H1 (cell line): ENCODE measurements around the gene GPR157. TPM values are rescaled to one million over a fixed set of nuclear protein-coding genes. Genes with fewer than 3 reads are reported as not detected.

ENCODE experiments used
- CTCF ChIA-PET: fragments of 300-600 bp; sonication (Branson Sonifier 250); formaldehyde crosslinking; loops from one replicate; lab custom pipeline; 2021; ENCODE audit not compliant: partially characterized antibody; lab: Charles Lee
- POLR2A ChIA-PET: fragments of 300-600 bp; sonication (Branson Sonifier 250); formaldehyde crosslinking; loops from one replicate; lab custom pipeline; 2021; ENCODE audit warnings: inconsistent platforms; ENCODE audit not compliant: partially characterized antibody; lab: Charles Lee
- DNase-seq, 2 experiments: peaks; one replicate each; pipeline versions ENCODE4 v3.0.0 to v3.0.0-alpha.2; 2010 to 2022; ENCODE audit warnings: low spot score in 2 of 2, low read depth in 1 of 2, mixed read lengths in 1 of 2
- FAIRE-seq: peaks from 2 replicates; lab custom pipeline; 2011; peaks lifted over from hg19 to GRCh38; lab: Jason Lieb, UNC
- H2AFZ ChIP-seq: 2 replicates; pipeline ENCODE4 v1.8.1; 2012; ENCODE audit warnings: low read length, inconsistent platforms
- H2AK5ac ChIP-seq: 2 replicates; pipeline ENCODE4 v1.6.1; 2013; ENCODE audit warnings: low read depth, low read length
- H2BK120ac ChIP-seq: replicated peaks from 2 replicates; pipeline ENCODE3; 2013; ENCODE audit warnings: low read depth, low read length, inconsistent platforms
- H2BK12ac ChIP-seq: 2 replicates; pipeline ENCODE4 v1.6.1; 2013; ENCODE audit warnings: low read depth, low read length
- H2BK15ac ChIP-seq: 2 replicates; pipeline ENCODE4 v1.6.1; 2013; ENCODE audit warnings: low read length
- H2BK20ac ChIP-seq: 2 replicates; pipeline ENCODE4 v1.6.1; 2013; ENCODE audit warnings: low read length
- H2BK5ac ChIP-seq: 2 replicates; pipeline ENCODE4 v1.6.1; 2013; ENCODE audit warnings: low read depth, low read length
- H3K14ac ChIP-seq: 2 replicates; pipeline ENCODE4 v1.6.1; 2013; ENCODE audit warnings: inconsistent platforms; ENCODE audit not compliant: insufficient read length
- H3K18ac ChIP-seq: 2 replicates; pipeline ENCODE4 v1.6.1; 2013; ENCODE audit warnings: low read length; ENCODE audit errors: extremely low read depth
- H3K23ac ChIP-seq: 2 replicates; pipeline ENCODE4 v1.6.1; 2013; ENCODE audit warnings: inconsistent platforms; ENCODE audit not compliant: insufficient read length
- H3K23me2 ChIP-seq: 2 replicates; pipeline ENCODE4 v1.6.1; 2013; ENCODE audit warnings: low read depth, low read length
- H3K27ac ChIP-seq: 2 replicates; pipeline ENCODE4 v1.6.1; 2011; ENCODE audit warnings: low read depth, low read length, inconsistent platforms
- H3K27me3 ChIP-seq, 4 experiments: replicated peaks in 1 of 4; 1 replicate in 1 of 4; 2 replicates in 3 of 4; pipeline versions ENCODE4 v1.6.1 to v1.8.1; 2011 to 2013; ENCODE audit warnings: low read length in 3 of 4, mild to moderate bottlenecking in 3 of 4, inconsistent platforms in 2 of 4, mixed read lengths in 2 of 4, moderate library complexity in 1 of 4; ENCODE audit not compliant: control insufficient read depth in 3 of 4, insufficient read depth in 3 of 4; ENCODE audit errors: extremely low read depth in 1 of 4
- H3K36me3 ChIP-seq, 4 experiments: 2 replicates each; pipeline versions ENCODE4 v1.6.1 to v1.8.1; 2011 to 2013; ENCODE audit warnings: mild to moderate bottlenecking in 4 of 4, low read length in 3 of 4, moderate library complexity in 2 of 4, control low read depth in 1 of 4, inconsistent platforms in 1 of 4; ENCODE audit not compliant: insufficient read depth in 4 of 4, control insufficient read depth in 2 of 4
- H3K4ac ChIP-seq: replicated peaks from 2 replicates; pipeline ENCODE3; 2013; ENCODE audit warnings: low read length, low read depth, mixed read lengths, inconsistent platforms; ENCODE audit not compliant: insufficient read length
- H3K4me1 ChIP-seq, 4 experiments: replicated peaks in 1 of 4; 1 replicate in 1 of 4; 2 replicates in 3 of 4; pipeline versions ENCODE4 v1.6.1 to v1.8.1; 2011 to 2013; ENCODE audit warnings: low read length in 3 of 4, inconsistent platforms in 2 of 4, mixed read lengths in 1 of 4; ENCODE audit not compliant: insufficient read depth in 4 of 4, control insufficient read depth in 3 of 4
- H3K4me2 ChIP-seq, 2 experiments: 2 replicates each; pipeline versions ENCODE4 v1.6.1 to v1.8.1; 2011 to 2013; ENCODE audit warnings: low read depth in 2 of 2, low read length in 2 of 2, control low read depth in 1 of 2, inconsistent platforms in 1 of 2, mild to moderate bottlenecking in 1 of 2; ENCODE audit not compliant: insufficient read depth in 1 of 2
- H3K4me3 ChIP-seq, 4 experiments: fragments of 200-600, 300-600 bp in 1 of 4; sonication (generic), shearing (Covaris generic), sonication (Bioruptor Twin) in 1 of 4; 2 replicates each; pipeline versions ENCODE4 v1.5.1 to v1.8.1; 2011 to 2016; ENCODE audit warnings: low read length in 4 of 4, low read depth in 3 of 4, control low read depth in 2 of 4, inconsistent platforms in 2 of 4, mild to moderate bottlenecking in 2 of 4, mixed read lengths in 1 of 4, moderate library complexity in 1 of 4; ENCODE audit not compliant: insufficient read depth in 2 of 4; ENCODE audit errors: extremely low read depth in 1 of 4
- H3K56ac ChIP-seq: replicated peaks from 2 replicates; pipeline ENCODE3; 2013; ENCODE audit warnings: low read depth, mild to moderate bottlenecking, mixed read lengths, low read length, inconsistent platforms; ENCODE audit not compliant: insufficient read length
- H3K79me1 ChIP-seq: 2 replicates; pipeline ENCODE4 v1.6.1; 2013; ENCODE audit warnings: low read depth, low read length, control low read depth
- H3K79me2 ChIP-seq, 2 experiments: 2 replicates each; pipeline versions ENCODE4 v1.6.1 to v1.8.1; 2012 to 2013; ENCODE audit warnings: low read length in 2 of 2, mild to moderate bottlenecking in 2 of 2, inconsistent platforms in 1 of 2; ENCODE audit not compliant: insufficient read depth in 2 of 2, control insufficient read depth in 1 of 2
- H3K9ac ChIP-seq, 4 experiments: replicated peaks in 1 of 4; 1 replicate in 1 of 4; 2 replicates in 3 of 4; pipeline versions ENCODE4 v1.6.1 to v1.8.1; 2011 to 2013; ENCODE audit warnings: low read depth in 3 of 4, low read length in 3 of 4, control low read depth in 2 of 4, mild to moderate bottlenecking in 2 of 4, moderate library complexity in 2 of 4, inconsistent platforms in 1 of 4; ENCODE audit errors: extremely low read depth in 1 of 4
- H3K9me3 ChIP-seq, 2 experiments: 2 replicates each; pipeline versions ENCODE4 v1.6.1 to v1.8.1; 2012 to 2013; ENCODE audit warnings: mild to moderate bottlenecking in 2 of 2, moderate library complexity in 2 of 2, control low read depth in 1 of 2, inconsistent platforms in 1 of 2, low read depth in 1 of 2, low read length in 1 of 2, mixed read lengths in 1 of 2; ENCODE audit not compliant: insufficient read depth in 2 of 2
- H4K20me1 ChIP-seq, 2 experiments: replicated peaks in 1 of 2; 2 replicates each; pipeline versions ENCODE3 to v1.8.1; 2011 to 2013; ENCODE audit warnings: inconsistent platforms in 2 of 2, low read length in 2 of 2, mild to moderate bottlenecking in 1 of 2; ENCODE audit not compliant: insufficient read depth in 2 of 2, control insufficient read depth in 1 of 2
- H4K5ac ChIP-seq: 2 replicates; pipeline ENCODE4 v1.6.1; 2013; ENCODE audit warnings: low read length, low read depth, mixed read lengths, inconsistent platforms; ENCODE audit not compliant: insufficient read length
- H4K8ac ChIP-seq: 2 replicates; pipeline ENCODE4 v1.8.0; 2013; ENCODE audit warnings: mild to moderate bottlenecking, moderate library complexity, low read length, inconsistent platforms; ENCODE audit not compliant: insufficient read depth; ENCODE audit errors: extremely low read depth
- H4K91ac ChIP-seq: replicated peaks from 2 replicates; pipeline ENCODE3; 2013; ENCODE audit warnings: low read length, mixed read lengths, inconsistent platforms; ENCODE audit not compliant: insufficient read length
- CBX8 ChIP-seq: fragments of 300-800, 300-1000 bp; sonication (generic); IDR thresholded peaks from 2 replicates; pipeline ENCODE4 v1.7.1; 2016; ENCODE audit warnings: low read depth, low read length, borderline replicate concordance
- CTBP2 ChIP-seq: IDR thresholded peaks from 2 replicates; pipeline ENCODE4 v1.7.0; 2011; ENCODE audit warnings: borderline replicate concordance, mild to moderate bottlenecking, moderate library complexity, mixed read lengths, low read length; ENCODE audit not compliant: insufficient read depth, insufficient read length
- RBBP5 ChIP-seq: IDR thresholded peaks from 2 replicates; pipeline ENCODE4 v1.7.1; 2012; ENCODE audit warnings: low read depth, mild to moderate bottlenecking, inconsistent platforms, low read length, moderate library complexity, borderline replicate concordance
- RXRA ChIP-seq: IDR thresholded peaks from 2 replicates; pipeline ENCODE4 v1.6.1; 2011; ENCODE audit warnings: low read depth, mild to moderate bottlenecking, low read length, moderate library complexity; ENCODE audit not compliant: insufficient read depth
- TCF12 ChIP-seq: IDR thresholded peaks from 2 replicates; pipeline ENCODE4 v1.6.1; 2011; ENCODE audit warnings: low read depth, mild to moderate bottlenecking, low read length
- ZNF274 ChIP-seq: IDR thresholded peaks from 2 replicates; pipeline ENCODE4 v1.7.0; 2012; ENCODE audit warnings: low read length, borderline replicate concordance; ENCODE audit errors: extremely low read depth
- whole genome bisulfite sequencing, 2 experiments: shearing (Covaris generic) in 1 of 2; methylation state at CpG; one replicate each; pipeline versions ENCODE4 v1.1.6 to v1.1.7; 2013 to 2015; ENCODE audit warnings: low lambda C conversion rate in 2 of 2, mixed read lengths in 2 of 2, inconsistent platforms in 1 of 2, low coverage in 1 of 2, missing lambda C conversion rate in 1 of 2; ENCODE audit not compliant: insufficient replicate concordance in 2 of 2, insufficient coverage in 1 of 2, insufficient read length in 1 of 2; ENCODE audit errors: extremely low coverage in 1 of 2, missing lambda C conversion rate in 1 of 2; 5-methylcytosine and 5-hydroxymethylcytosine counted together
- polyA plus RNA-seq, 7 experiments: library from polyadenylated mRNA; depleted of rRNA in 3 of 7; stranded (reverse) in 5 of 7; unstranded in 2 of 7; fragments of >200 nt in 5 of 7; fragments of 200-250 nt in 2 of 7; gene quantifications; 1 replicate in 5 of 7; 2 replicates in 1 of 7; 4 replicates in 1 of 7; pipeline versions ENCODE4 v1.2.1 to v1.2.3, GENCODE V29; 2011 to 2013; ENCODE audit warnings: missing spikeins in 2 of 7, mixed read lengths in 2 of 7
- total RNA-seq: library from RNA; stranded (reverse); fragmentation: NEBNext Ultra II Directional; extraction: Animal tissue kit (Norgen Biotek cat#: 25700); gene quantifications from 2 replicates; pipeline ENCODE4 v1.2.1, GENCODE V29; 2021

The GPR157 gene
- total and polyA plus RNA-seq, 2 of the 8 experiments (the other 6 are each of a cell fraction or from before 2014, with no cell fraction given) = 1.0 to 11.0 TPM

GRCh38 chr1:9161342-9161741 lies 32.4 kb upstream of the GPR157 start:
- H3K79me2 ChIP-seq = peaks cover 0 to 69% of the 10 kb centered on the region in 2 experiments; a peak in 3 of 4 replicates
- WGBS, 2 experiments = 89% methylated on average over 6 of the region's 6 CpGs; no CpG with 5 or more reads in 1 of the 2 experiments
- no peak for FAIRE-seq

More at GRCh38 chr1:9161342-9161741, 32.4 kb upstream of the GPR157 start:
- ChIA-PET POLR2A (interaction anchor here (1.2 kb wide), 1 partner anchor 12 kb away, joined by 3 read pairs; no protein-coding TSS in a partner anchor), CTCF (no interaction called here)
- Histone ChIP-seq H4K91ac (no peak overlapping the region), H2BK5ac (no peak overlapping the region), H4K8ac (no peak overlapping the region), H3K9me3 (no peaks in the 10 kb centered on the region), H2AFZ (no peak overlapping the region), H3K36me3 (no peaks in the 10 kb centered on the region), H3K4ac (no peak overlapping the region), H4K20me1 (peaks cover 17 to 18% of the 10 kb centered on the region in 2 experiments), H2AK5ac (no peak overlapping the region)
- DNase-seq = no peak
- TF ChIP-seq ZNF274 (no peak), RBBP5 (no peak), CTBP2 (no peak), TCF12 (no peak), CBX8 (no peak), RXRA (no peak)
- TF ChIP-seq, all 59 proteins: peak for 0
- Histone ChIP-seq H3K14ac (no peak overlapping the region), H3K4me2 (no peak overlapping the region; a peak in 1 of 4 replicates), H2BK15ac (no peak overlapping the region), H3K79me1 (peaks cover 8% of the 10 kb centered on the region), H2BK20ac (no peak overlapping the region), H3K4me3 (no peak overlapping the region), H3K18ac (no peak overlapping the region), H3K56ac (no peak overlapping the region), H3K23ac (no peak overlapping the region), H3K23me2 (no peaks in the 10 kb centered on the region), H3K27ac (no peak overlapping the region), H2BK12ac (no peak overlapping the region), H3K4me1 (peaks cover 0 to 20% (median 6%) of the 10 kb centered on the region in 4 experiments; a peak in 6 of 7 replicates), H3K9ac (no peak overlapping the region), H2BK120ac (no peak overlapping the region), H3K27me3 (no peaks in the 10 kb centered on the region), H4K5ac (no peak overlapping the region)
